Measurements from ENCODE around the gene PIK3R6.

The PIK3R6 gene

GRCh38 chr17:8894202-8894671 is 26.8 kb upstream of the PIK3R6 start:
- Histone ChIP-seq H3K27me3 (replicated peaks; ENCODE audit: control insufficient read depth, insufficient read depth, low read length, poor library complexity, severe bottlenecking) (no peaks in the 10 kb centered on the region), H3K9me3 (ENCODE audit: control insufficient read depth, low read length) (no peaks in the 10 kb centered on the region), H3K4me1 (ENCODE audit: control insufficient read depth, insufficient read depth, low read length, poor library complexity, severe bottlenecking) (peaks cover 46% of the 10 kb centered on the region), H3K36me3 (ENCODE audit: control insufficient read depth, insufficient read depth, low read length) (peaks cover 64% of the 10 kb centered on the region), H3K4me3 (ENCODE audit: insufficient read depth, low read depth, low read length, poor library complexity, severe bottlenecking) (no peak overlapping the region), H3K27ac (ENCODE audit: insufficient read depth, low read length, poor library complexity, severe bottlenecking) (no peak overlapping the region)
- no peak for DNase-seq

- no peak for DNase-seq
- peaks cover 44% of the 10 kb centered on the region for H3K4me1 ChIP-seq (ENCODE audit: control insufficient read depth, insufficient read depth, low read length, poor library complexity, severe bottlenecking)
- no peaks in the 10 kb centered on the region for H3K27me3 ChIP-seq (replicated peaks; ENCODE audit: control insufficient read depth, insufficient read depth, low read length, poor library complexity, severe bottlenecking)
- H3K36me3 ChIP-seq (ENCODE audit: control insufficient read depth, insufficient read depth, low read length) = peaks cover 69% of the 10 kb centered on the region
- H3K4me3 ChIP-seq (ENCODE audit: insufficient read depth, low read depth, low read length, poor library complexity, severe bottlenecking) = no peak overlapping the region
- no peak overlapping the region for H3K27ac ChIP-seq (ENCODE audit: insufficient read depth, low read length, poor library complexity, severe bottlenecking)
- H3K9me3 ChIP-seq (ENCODE audit: control insufficient read depth, low read length) = no peaks in the 10 kb centered on the region
Measured at GRCh38 chr17:8893621-8894201, 26.2 kb upstream of the PIK3R6 start.

- no peaks in the 10 kb centered on the region for H3K27me3 ChIP-seq (replicated peaks; ENCODE audit: control insufficient read depth, insufficient read depth, low read length, poor library complexity, severe bottlenecking)
- no peak overlapping the region for H3K27ac ChIP-seq (ENCODE audit: insufficient read depth, low read length, poor library complexity, severe bottlenecking)
- H3K9me3 ChIP-seq (ENCODE audit: control insufficient read depth, low read length) = no peaks in the 10 kb centered on the region
- peaks cover 76% of the 10 kb centered on the region for H3K36me3 ChIP-seq (ENCODE audit: control insufficient read depth, insufficient read depth, low read length)
- H3K4me1 ChIP-seq (ENCODE audit: control insufficient read depth, insufficient read depth, low read length, poor library complexity, severe bottlenecking) = peaks cover 37% of the 10 kb centered on the region
- H3K4me3 ChIP-seq (ENCODE audit: insufficient read depth, low read depth, low read length, poor library complexity, severe bottlenecking) = no peak overlapping the region
- no peak for DNase-seq
Measured at GRCh38 chr17:8893059-8893458, 25.6 kb upstream of the PIK3R6 start.

GRCh38 chr17:8892338-8892690 is 24.8 kb upstream of the PIK3R6 start:
- H3K4me1 ChIP-seq (ENCODE audit: control insufficient read depth, insufficient read depth, low read length, poor library complexity, severe bottlenecking) = peaks cover 30% of the 10 kb centered on the region
- DNase-seq = no peak
- no peak overlapping the region for H3K4me3 ChIP-seq (ENCODE audit: insufficient read depth, low read depth, low read length, poor library complexity, severe bottlenecking)
- H3K36me3 ChIP-seq (ENCODE audit: control insufficient read depth, insufficient read depth, low read length) = peaks cover 73% of the 10 kb centered on the region
- no peaks in the 10 kb centered on the region for H3K27me3 ChIP-seq (replicated peaks; ENCODE audit: control insufficient read depth, insufficient read depth, low read length, poor library complexity, severe bottlenecking)
- H3K27ac ChIP-seq (ENCODE audit: insufficient read depth, low read length, poor library complexity, severe bottlenecking) = no peak overlapping the region
- no peaks in the 10 kb centered on the region for H3K9me3 ChIP-seq (ENCODE audit: control insufficient read depth, low read length)

GRCh38 chr17:8890671-8891070 is 23.2 kb upstream of the PIK3R6 start:
- Histone ChIP-seq H3K27ac (ENCODE audit: insufficient read depth, low read length, poor library complexity, severe bottlenecking) (no peak overlapping the region), H3K4me1 (ENCODE audit: control insufficient read depth, insufficient read depth, low read length, poor library complexity, severe bottlenecking) (peaks cover 13% of the 10 kb centered on the region), H3K4me3 (ENCODE audit: insufficient read depth, low read depth, low read length, poor library complexity, severe bottlenecking) (no peak overlapping the region), H3K9me3 (ENCODE audit: control insufficient read depth, low read length) (no peaks in the 10 kb centered on the region), H3K36me3 (ENCODE audit: control insufficient read depth, insufficient read depth, low read length) (peaks cover 74% of the 10 kb centered on the region), H3K27me3 (replicated peaks; ENCODE audit: control insufficient read depth, insufficient read depth, low read length, poor library complexity, severe bottlenecking) (no peaks in the 10 kb centered on the region)
- DNase-seq = no peak

- H3K4me1 ChIP-seq (ENCODE audit: control insufficient read depth, insufficient read depth, low read length, poor library complexity, severe bottlenecking) = peaks cover 5% of the 10 kb centered on the region
- H3K4me3 ChIP-seq (ENCODE audit: insufficient read depth, low read depth, low read length, poor library complexity, severe bottlenecking) = no peak overlapping the region
- no peak overlapping the region for H3K27ac ChIP-seq (ENCODE audit: insufficient read depth, low read length, poor library complexity, severe bottlenecking)
- no peaks in the 10 kb centered on the region for H3K9me3 ChIP-seq (ENCODE audit: control insufficient read depth, low read length)
- DNase-seq = no peak
- no peaks in the 10 kb centered on the region for H3K27me3 ChIP-seq (replicated peaks; ENCODE audit: control insufficient read depth, insufficient read depth, low read length, poor library complexity, severe bottlenecking)
- peaks cover 72% of the 10 kb centered on the region for H3K36me3 ChIP-seq (ENCODE audit: control insufficient read depth, insufficient read depth, low read length)
Measured at GRCh38 chr17:8889458-8890210, 22.2 kb upstream of the PIK3R6 start.

- H3K27me3 ChIP-seq (replicated peaks; ENCODE audit: control insufficient read depth, insufficient read depth, low read length, poor library complexity, severe bottlenecking) = no peaks in the 10 kb centered on the region
- H3K36me3 ChIP-seq (ENCODE audit: control insufficient read depth, insufficient read depth, low read length) = peaks cover 78% of the 10 kb centered on the region
- H3K4me3 ChIP-seq (ENCODE audit: insufficient read depth, low read depth, low read length, poor library complexity, severe bottlenecking) = no peak overlapping the region
Measured at GRCh38 chr17:8888704-8889302, 21.3 kb upstream of the PIK3R6 start.

GRCh38 chr17:8887834-8888703 is 20.6 kb upstream of the PIK3R6 start:
- no peak overlapping the region for H3K27ac ChIP-seq (ENCODE audit: insufficient read depth, low read length, poor library complexity, severe bottlenecking)
- no peaks in the 10 kb centered on the region for H3K9me3 ChIP-seq (ENCODE audit: control insufficient read depth, low read length)
- DNase-seq = no peak
- no peak overlapping the region for H3K4me3 ChIP-seq (ENCODE audit: insufficient read depth, low read depth, low read length, poor library complexity, severe bottlenecking)
- no peaks in the 10 kb centered on the region for H3K27me3 ChIP-seq (replicated peaks; ENCODE audit: control insufficient read depth, insufficient read depth, low read length, poor library complexity, severe bottlenecking)
- peaks cover 77% of the 10 kb centered on the region for H3K36me3 ChIP-seq (ENCODE audit: control insufficient read depth, insufficient read depth, low read length)
- H3K4me1 ChIP-seq (ENCODE audit: control insufficient read depth, insufficient read depth, low read length, poor library complexity, severe bottlenecking) = no peaks in the 10 kb centered on the region

More at GRCh38 chr17:8888704-8889302, 21.3 kb upstream of the PIK3R6 start:
- H3K4me1 ChIP-seq (ENCODE audit: control insufficient read depth, insufficient read depth, low read length, poor library complexity, severe bottlenecking) = no peaks in the 10 kb centered on the region
- DNase-seq = no peak
- H3K9me3 ChIP-seq (ENCODE audit: control insufficient read depth, low read length) = no peaks in the 10 kb centered on the region
- no peak overlapping the region for H3K27ac ChIP-seq (ENCODE audit: insufficient read depth, low read length, poor library complexity, severe bottlenecking)

- Histone ChIP-seq H3K4me1 (ENCODE audit: control insufficient read depth, insufficient read depth, low read length, poor library complexity, severe bottlenecking) (no peaks in the 10 kb centered on the region), H3K9me3 (ENCODE audit: control insufficient read depth, low read length) (no peaks in the 10 kb centered on the region), H3K4me3 (ENCODE audit: insufficient read depth, low read depth, low read length, poor library complexity, severe bottlenecking) (no peak overlapping the region), H3K36me3 (ENCODE audit: control insufficient read depth, insufficient read depth, low read length) (peaks cover 79% of the 10 kb centered on the region), H3K27me3 (replicated peaks; ENCODE audit: control insufficient read depth, insufficient read depth, low read length, poor library complexity, severe bottlenecking) (no peaks in the 10 kb centered on the region), H3K27ac (ENCODE audit: insufficient read depth, low read length, poor library complexity, severe bottlenecking) (no peak overlapping the region)
- no peak for DNase-seq
Measured at GRCh38 chr17:8887301-8887700, 19.8 kb upstream of the PIK3R6 start.

All from effector memory CD4-positive, alpha-beta T cell (primary cell).